ENCODE measurements around the gene CAMTA1.

Gene CAMTA1

DNA sequence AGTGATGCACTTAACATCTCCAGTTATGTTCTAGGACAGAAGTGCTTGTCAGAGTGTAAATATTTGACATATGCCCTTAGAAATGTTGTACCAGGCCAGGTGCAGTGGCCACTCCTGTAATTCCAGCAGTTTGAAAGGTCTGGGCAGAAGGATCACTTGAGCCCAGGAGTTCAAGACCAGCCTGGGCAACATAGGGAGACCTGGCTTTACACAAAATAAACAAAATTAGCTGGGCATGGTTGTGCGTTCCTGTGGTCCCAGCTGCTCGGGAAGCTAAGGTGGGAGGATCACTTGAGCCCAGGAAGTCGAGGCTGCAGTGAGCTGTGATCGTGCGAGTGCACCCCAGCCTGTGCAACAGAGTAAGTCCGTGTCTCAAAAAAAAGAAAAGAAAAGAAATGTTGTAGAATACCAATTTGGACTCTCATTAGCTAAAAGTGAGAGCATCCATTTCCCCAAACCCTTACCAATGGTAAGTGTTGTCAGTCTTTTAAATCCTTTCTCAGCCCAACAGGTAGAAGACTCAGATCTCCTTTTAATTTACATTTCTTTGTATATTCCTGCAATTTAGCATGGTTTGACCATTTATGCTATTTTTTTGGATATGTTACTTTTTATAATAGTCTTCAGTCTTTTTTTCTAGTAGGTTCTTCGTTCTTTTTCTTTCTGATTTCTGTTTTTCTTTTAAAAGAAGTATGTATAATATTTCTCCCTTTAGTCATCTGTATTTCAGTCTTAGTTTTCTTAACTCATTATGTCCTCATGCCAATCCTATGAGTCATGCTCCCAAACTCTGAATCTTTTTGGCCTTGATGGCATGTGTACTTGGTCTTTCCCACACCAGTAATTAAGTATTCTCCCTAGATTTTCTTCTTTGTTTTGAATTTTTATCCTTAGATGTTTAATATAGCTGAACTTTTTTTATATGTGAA is 74.4 kb downstream of the CAMTA1 start:
- no peaks in the 10 kb centered on the region for H3K27me3 ChIP-seq (ENCODE audit: control insufficient read depth in 1 of 2, insufficient read depth in 2 of 2, low read length in 2 of 2)
- no peak overlapping the region for H3K9ac ChIP-seq (ENCODE audit: low read length)
- no peaks in the 10 kb centered on the region for H3K36me3 ChIP-seq (ENCODE audit: insufficient read depth, low read length)
- H3K4me1 ChIP-seq (ENCODE audit: insufficient read depth, low read length), result no peaks in the 10 kb centered on the region
- no peak overlapping the region for H3K27ac ChIP-seq (ENCODE audit: low read depth, low read length)
- no peak overlapping the region for H3K4me3 ChIP-seq (ENCODE audit: low read depth in 1 of 2, low read length in 2 of 2)
- H3K9me3 ChIP-seq (ENCODE audit: low read length), result no peaks in the 10 kb centered on the region

GRCh38 chr1:6860401-6860800 is 75.1 kb downstream of the CAMTA1 start:
- H3K27ac ChIP-seq (ENCODE audit: low read depth, low read length), result no peak overlapping the region
- no peaks in the 10 kb centered on the region for H3K36me3 ChIP-seq (ENCODE audit: insufficient read depth, low read length)
- H3K27me3 ChIP-seq (ENCODE audit: control insufficient read depth in 1 of 2, insufficient read depth in 2 of 2, low read length in 2 of 2), result no peaks in the 10 kb centered on the region
- no peaks in the 10 kb centered on the region for H3K4me1 ChIP-seq (ENCODE audit: insufficient read depth, low read length)
- H3K4me3 ChIP-seq (ENCODE audit: low read depth in 1 of 2, low read length in 2 of 2), result no peak overlapping the region
- H3K9ac ChIP-seq (ENCODE audit: low read length), result no peak overlapping the region
- H3K9me3 ChIP-seq (ENCODE audit: low read length), result no peaks in the 10 kb centered on the region

DNA sequence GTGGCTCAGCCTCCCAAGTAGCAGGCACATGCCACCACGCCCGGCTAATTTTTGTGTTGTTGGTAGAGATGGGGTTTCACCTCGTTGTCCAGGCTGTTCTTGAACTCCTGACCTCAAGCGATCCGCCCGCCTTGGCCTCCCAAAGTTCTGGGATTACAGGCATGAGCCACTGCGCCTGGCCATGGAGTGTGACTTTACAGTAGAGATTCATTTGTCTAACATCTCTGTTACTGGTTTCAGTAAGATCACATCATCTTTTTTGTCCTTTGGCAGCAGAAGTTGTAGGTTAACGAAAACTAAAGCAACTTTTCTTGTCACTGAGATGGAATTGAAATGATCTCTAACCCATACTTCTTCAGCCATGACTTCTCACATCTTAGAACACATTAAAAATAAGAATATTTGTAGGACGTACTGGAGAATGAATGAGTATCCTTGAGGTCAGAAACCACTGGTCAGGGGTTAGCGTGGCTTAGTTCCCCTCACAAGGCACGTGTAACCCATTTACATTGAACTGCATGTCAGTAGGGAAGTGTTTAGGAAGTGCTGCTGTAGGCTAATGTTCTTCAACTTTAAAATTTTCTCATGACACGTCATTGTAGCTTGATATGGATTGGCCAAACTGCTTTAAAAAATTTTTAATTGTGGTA is 75.9 kb downstream of the CAMTA1 start:
- Histone ChIP-seq H3K27ac (ENCODE audit: low read depth, low read length) (no peak overlapping the region), H3K4me1 (ENCODE audit: insufficient read depth, low read length) (no peaks in the 10 kb centered on the region)

GRCh38 chr1:6862906-6863305 is 77.7 kb downstream of the CAMTA1 start:
- Histone ChIP-seq H3K4me3 (ENCODE audit: low read depth in 1 of 2, low read length in 2 of 2) (no peak overlapping the region), H3K4me1 (ENCODE audit: insufficient read depth, low read length) (no peaks in the 10 kb centered on the region), H3K36me3 (ENCODE audit: insufficient read depth, low read length) (no peaks in the 10 kb centered on the region), H3K9ac (ENCODE audit: low read length) (no peak overlapping the region), H3K27me3 (ENCODE audit: control insufficient read depth in 1 of 2, insufficient read depth in 2 of 2, low read length in 2 of 2) (no peaks in the 10 kb centered on the region), H3K27ac (ENCODE audit: low read depth, low read length) (no peak overlapping the region), H3K9me3 (ENCODE audit: low read length) (no peaks in the 10 kb centered on the region)

More for the DNA sequence above, 75.9 kb downstream of the CAMTA1 start:
- no peaks in the 10 kb centered on the region for H3K9me3 ChIP-seq (ENCODE audit: low read length)
- no peaks in the 10 kb centered on the region for H3K36me3 ChIP-seq (ENCODE audit: insufficient read depth, low read length)
- H3K9ac ChIP-seq (ENCODE audit: low read length), result no peak overlapping the region
- no peak overlapping the region for H3K4me3 ChIP-seq (ENCODE audit: low read depth in 1 of 2, low read length in 2 of 2)
- H3K27me3 ChIP-seq (ENCODE audit: control insufficient read depth in 1 of 2, insufficient read depth in 2 of 2, low read length in 2 of 2), result no peaks in the 10 kb centered on the region

- H3K27ac ChIP-seq (ENCODE audit: low read depth, low read length), result no peak overlapping the region
- H3K36me3 ChIP-seq (ENCODE audit: insufficient read depth, low read length), result no peaks in the 10 kb centered on the region
- H3K27me3 ChIP-seq (ENCODE audit: control insufficient read depth in 1 of 2, insufficient read depth in 2 of 2, low read length in 2 of 2), result no peaks in the 10 kb centered on the region
- H3K9me3 ChIP-seq (ENCODE audit: low read length), result no peaks in the 10 kb centered on the region
- H3K9ac ChIP-seq (ENCODE audit: low read length), result no peak overlapping the region
- H3K4me1 ChIP-seq (ENCODE audit: insufficient read depth, low read length), result peaks cover 8% of the 10 kb centered on the region
- H3K4me3 ChIP-seq (ENCODE audit: low read depth in 1 of 2, low read length in 2 of 2), result no peak overlapping the region
Measured at GRCh38 chr1:6864166-6864565, 78.9 kb downstream of the CAMTA1 start.

DNA sequence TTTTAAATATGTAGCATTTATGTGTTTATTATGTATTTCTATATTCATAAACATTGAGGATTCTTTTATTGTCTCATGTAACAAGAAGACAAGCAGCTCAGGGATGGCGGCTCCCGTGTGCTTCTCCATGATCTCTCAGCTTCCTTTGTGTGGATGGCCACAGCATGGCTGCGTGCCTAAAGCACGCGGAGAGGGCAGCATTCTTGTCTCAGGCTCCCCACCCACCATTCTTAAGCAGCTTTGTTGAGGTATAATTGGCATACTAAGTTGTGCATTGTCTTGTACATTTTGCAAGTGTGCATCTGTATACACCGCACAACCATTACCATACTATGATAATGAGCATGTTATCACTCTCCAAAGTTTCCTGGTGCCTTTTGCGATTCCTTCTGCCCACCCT is 81.6 kb downstream of the CAMTA1 start:
- Histone ChIP-seq H3K27ac (ENCODE audit: low read depth, low read length) (no peak overlapping the region), H3K9ac (ENCODE audit: low read length) (no peak overlapping the region), H3K36me3 (ENCODE audit: insufficient read depth, low read length) (no peaks in the 10 kb centered on the region), H3K4me3 (ENCODE audit: low read depth in 1 of 2, low read length in 2 of 2) (no peak overlapping the region), H3K27me3 (ENCODE audit: control insufficient read depth in 1 of 2, insufficient read depth in 2 of 2, low read length in 2 of 2) (no peaks in the 10 kb centered on the region), H3K9me3 (ENCODE audit: low read length) (no peaks in the 10 kb centered on the region), H3K4me1 (ENCODE audit: insufficient read depth, low read length) (peaks cover 8% of the 10 kb centered on the region)

GRCh38 chr1:6867321-6867720 is 82.1 kb downstream of the CAMTA1 start:
- Histone ChIP-seq H3K9me3 (ENCODE audit: low read length) (no peaks in the 10 kb centered on the region), H3K9ac (ENCODE audit: low read length) (no peak overlapping the region), H3K36me3 (ENCODE audit: insufficient read depth, low read length) (no peaks in the 10 kb centered on the region), H3K4me3 (ENCODE audit: low read depth in 1 of 2, low read length in 2 of 2) (no peak overlapping the region), H3K27me3 (ENCODE audit: control insufficient read depth in 1 of 2, insufficient read depth in 2 of 2, low read length in 2 of 2) (no peaks in the 10 kb centered on the region), H3K4me1 (ENCODE audit: insufficient read depth, low read length) (peaks cover 8% of the 10 kb centered on the region), H3K27ac (ENCODE audit: low read depth, low read length) (no peak overlapping the region)

GRCh38 chr1:6867729-6868659 is 82.7 kb downstream of the CAMTA1 start:
- Histone ChIP-seq H3K4me1 (ENCODE audit: insufficient read depth, low read length) (peaks cover 8% of the 10 kb centered on the region), H3K36me3 (ENCODE audit: insufficient read depth, low read length) (no peaks in the 10 kb centered on the region), H3K27ac (ENCODE audit: low read depth, low read length) (no peak overlapping the region), H3K9me3 (ENCODE audit: low read length) (no peaks in the 10 kb centered on the region), H3K4me3 (ENCODE audit: low read depth in 1 of 2, low read length in 2 of 2) (no peak overlapping the region), H3K27me3 (ENCODE audit: control insufficient read depth in 1 of 2, insufficient read depth in 2 of 2, low read length in 2 of 2) (no peaks in the 10 kb centered on the region), H3K9ac (ENCODE audit: low read length) (no peak overlapping the region)

DNA sequence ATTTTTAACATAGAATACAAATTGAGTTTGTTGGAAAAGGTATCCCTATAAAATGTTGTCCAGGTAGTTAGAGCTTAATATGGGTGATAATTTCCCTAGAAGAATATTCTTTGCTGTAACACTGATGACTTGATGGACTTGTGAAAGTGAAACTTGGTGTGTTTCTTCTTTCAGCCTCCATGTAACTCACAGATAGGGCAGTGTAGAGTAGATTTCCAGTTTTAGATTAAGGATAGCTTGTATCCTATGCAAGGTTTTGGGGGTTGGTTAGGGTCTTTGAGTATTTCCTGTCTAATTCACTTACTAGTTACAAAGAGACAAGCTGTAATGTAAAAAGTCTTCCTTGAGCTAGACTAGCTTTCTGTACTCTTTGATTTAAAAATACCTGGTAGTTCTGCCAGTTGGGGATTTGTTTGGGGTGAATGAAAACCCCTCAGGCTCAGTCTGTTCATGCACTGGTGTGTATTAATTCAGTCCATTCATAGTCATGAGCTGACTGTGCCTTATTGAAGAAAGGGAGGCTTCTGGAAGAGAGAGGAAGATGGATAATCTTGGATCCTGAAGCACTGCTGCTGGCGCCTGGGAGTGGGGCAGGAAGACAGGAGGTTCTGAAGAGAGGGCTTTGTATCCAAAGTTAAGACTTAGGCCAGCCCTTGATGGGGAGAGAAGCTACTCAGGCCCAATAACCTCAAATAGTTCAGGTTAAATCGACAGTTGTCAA is 83.6 kb downstream of the CAMTA1 start:
- H3K4me3 ChIP-seq (ENCODE audit: low read depth in 1 of 2, low read length in 2 of 2), result no peak overlapping the region
- no peaks in the 10 kb centered on the region for H3K36me3 ChIP-seq (ENCODE audit: insufficient read depth, low read length)
- H3K27me3 ChIP-seq (ENCODE audit: control insufficient read depth in 1 of 2, insufficient read depth in 2 of 2, low read length in 2 of 2), result no peaks in the 10 kb centered on the region
- peaks cover 8% of the 10 kb centered on the region for H3K4me1 ChIP-seq (ENCODE audit: insufficient read depth, low read length)
- no peaks in the 10 kb centered on the region for H3K9me3 ChIP-seq (ENCODE audit: low read length)
- H3K27ac ChIP-seq (ENCODE audit: low read depth, low read length), result no peak overlapping the region
- no peak overlapping the region for H3K9ac ChIP-seq (ENCODE audit: low read length)

- H3K9ac ChIP-seq (ENCODE audit: low read length), result no peak overlapping the region
- no peaks in the 10 kb centered on the region for H3K27me3 ChIP-seq (ENCODE audit: control insufficient read depth in 1 of 2, insufficient read depth in 2 of 2, low read length in 2 of 2)
- H3K4me3 ChIP-seq (ENCODE audit: low read depth in 1 of 2, low read length in 2 of 2), result no peak overlapping the region
- peaks cover 8% of the 10 kb centered on the region for H3K4me1 ChIP-seq (ENCODE audit: insufficient read depth, low read length)
- no peaks in the 10 kb centered on the region for H3K9me3 ChIP-seq (ENCODE audit: low read length)
- no peak overlapping the region for H3K27ac ChIP-seq (ENCODE audit: low read depth, low read length)
- peaks cover 7% of the 10 kb centered on the region for H3K36me3 ChIP-seq (ENCODE audit: insufficient read depth, low read length)
Measured at GRCh38 chr1:6869545-6869944, 84.3 kb downstream of the CAMTA1 start.

Measured in muscle layer of colon (tissue), 2 donors.